Left forelimb (tissue), 1 donor: ENCODE data around the gene KIAA1217.

Experiments
- DNase-seq: peaks from one replicate; pipeline ENCODE4 v3.0.0-alpha.2; 2018; ENCODE audit warnings: low spot score

KIAA1217 gene

GRCh38 chr10:24241536-24242040, 32.6 kb downstream of the KIAA1217 start:
- no peak for DNase-seq

GRCh38 chr10:24242562-24242961, 33.6 kb downstream of the KIAA1217 start:
- no peak for DNase-seq

GRCh38 chr10:24246365-24246764, 37.4 kb downstream of the KIAA1217 start:
- no peak for DNase-seq

GRCh38 chr10:24247841-24248240, 38.9 kb downstream of the KIAA1217 start:
- DNase-seq, result no peak

- no peak for DNase-seq
These were observed 41.0 kb downstream of the KIAA1217 start for GRCh38 chr10:24249829-24250415.

GRCh38 chr10:24251547-24251946, 42.6 kb downstream of the KIAA1217 start:
- no peak for DNase-seq

GRCh38 chr10:24254180-24254579, 45.2 kb downstream of the KIAA1217 start:
- DNase-seq, result no peak

GRCh38 chr10:24255115-24255880, 46.4 kb downstream of the KIAA1217 start:
- DNase-seq, result no peak

GRCh38 chr10:24255881-24256311, 47.0 kb downstream of the KIAA1217 start:
- DNase-seq, result no peak

- DNase-seq, result no peak
These were observed 47.7 kb downstream of the KIAA1217 start for GRCh38 chr10:24256619-24257107.

- DNase-seq, result no peak
These were observed 48.6 kb downstream of the KIAA1217 start for GRCh38 chr10:24257588-24257987.

GRCh38 chr10:24259365-24260130, 50.6 kb downstream of the KIAA1217 start:
- no peak for DNase-seq

GRCh38 chr10:24261627-24262026, 52.7 kb downstream of the KIAA1217 start:
- no peak for DNase-seq

GRCh38 chr10:24262929-24263590, 54.1 kb downstream of the KIAA1217 start:
- no peak for DNase-seq

- no peak for DNase-seq
These were observed 60.5 kb downstream of the KIAA1217 start for GRCh38 chr10:24269476-24269875.

GRCh38 chr10:24272374-24272773, 63.4 kb downstream of the KIAA1217 start:
- DNase-seq, result no peak

- DNase-seq, result no peak
These were observed 68.3 kb downstream of the KIAA1217 start for GRCh38 chr10:24277277-24277676.

- DNase-seq, result no peak
These were observed 68.8 kb downstream of the KIAA1217 start for GRCh38 chr10:24277771-24278170.

GRCh38 chr10:24278176-24278889, 69.4 kb downstream of the KIAA1217 start:
- no peak for DNase-seq

GRCh38 chr10:24279166-24279565, 70.2 kb downstream of the KIAA1217 start:
- no peak for DNase-seq

- no peak for DNase-seq
These were observed 78.7 kb downstream of the KIAA1217 start for GRCh38 chr10:24287559-24288195.
